HL-60/S4 treated with phorbol 12-myristate 13-acetate at 8.2 ng/mL for 4 days and 3 days (cell line): ENCODE results near the gene MOGAT3.

ENCODE experiments used
- in situ Hi-C: fragments of 300-500 bp; cut with MboI; formaldehyde crosslinking; loops from 2 replicates; pipeline ENCODE4 v1.15.0; 2022; ENCODE audit warnings: low sequenced_read_pairs

The MOGAT3 gene

DNA sequence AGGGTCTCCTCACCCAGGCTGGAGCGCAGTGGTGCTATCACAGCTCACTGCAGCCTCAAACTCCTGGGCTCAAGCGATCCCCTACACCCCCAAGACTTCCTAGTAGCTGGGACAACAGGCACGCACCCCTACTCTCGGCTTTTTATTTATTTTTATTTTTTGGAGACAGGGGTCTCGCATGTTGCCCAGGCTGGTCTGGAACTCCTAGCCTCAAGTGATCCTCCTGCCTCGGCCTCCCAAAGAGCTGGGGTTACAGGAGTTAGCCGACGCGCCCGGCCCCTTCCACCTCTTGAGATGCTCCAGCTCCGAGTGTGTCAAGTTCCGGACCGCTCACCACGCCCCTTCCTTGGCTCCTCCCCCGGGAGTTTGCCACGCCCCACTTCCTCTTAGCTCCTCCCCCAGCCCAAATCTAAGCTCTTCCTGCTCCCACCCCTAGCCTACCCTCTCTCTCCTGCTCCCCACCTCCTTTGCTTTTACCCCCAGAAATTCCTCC is 27.0 kb downstream of the MOGAT3 start:
- in situ Hi-C loops, result no loop called here

DNA sequence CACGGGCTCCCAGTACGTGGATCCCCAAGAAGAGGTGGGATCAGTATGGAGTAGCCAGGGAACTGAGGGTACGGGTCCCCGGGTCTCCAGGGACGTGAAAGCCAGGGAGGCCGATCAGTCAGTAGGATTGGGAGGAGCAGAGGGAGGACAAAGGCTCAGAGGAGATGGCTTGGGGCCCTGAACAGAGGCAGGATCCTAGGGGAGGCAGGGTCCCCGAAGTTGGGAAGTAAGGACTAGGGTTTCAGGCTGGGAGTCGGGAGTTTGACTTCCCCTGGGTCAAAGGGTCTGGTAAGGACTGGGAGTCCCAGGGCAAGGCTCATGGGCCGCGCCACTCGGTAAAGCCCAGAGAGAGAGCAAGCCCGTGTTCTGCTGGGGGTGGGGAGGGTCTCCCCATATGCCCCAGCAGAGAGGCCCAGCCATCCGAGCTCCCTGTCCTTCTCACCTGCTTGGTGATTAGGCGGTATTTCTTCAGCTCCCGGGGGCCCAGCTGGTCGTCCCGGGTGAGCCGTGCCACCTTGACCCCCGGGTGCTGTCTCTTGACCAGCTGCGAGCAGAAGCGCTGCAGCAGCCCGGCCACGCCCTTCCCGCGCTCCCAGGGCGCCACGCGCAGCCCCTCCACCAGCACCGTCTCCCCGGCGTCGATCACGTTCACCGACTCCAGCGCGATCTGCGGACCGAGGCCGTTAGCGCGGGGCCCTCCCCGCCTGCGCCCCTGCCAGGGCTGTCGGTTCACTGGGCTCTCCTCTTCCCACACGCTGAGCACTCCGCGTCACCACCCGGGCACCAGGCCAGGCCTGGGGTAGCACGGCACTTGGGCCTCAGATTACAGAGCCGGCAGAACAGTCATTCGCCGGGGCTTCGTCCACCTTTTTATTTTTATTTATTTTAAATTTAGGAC is 27.7 kb downstream of the MOGAT3 start:
- in situ Hi-C loops, result no loop called here

DNA sequence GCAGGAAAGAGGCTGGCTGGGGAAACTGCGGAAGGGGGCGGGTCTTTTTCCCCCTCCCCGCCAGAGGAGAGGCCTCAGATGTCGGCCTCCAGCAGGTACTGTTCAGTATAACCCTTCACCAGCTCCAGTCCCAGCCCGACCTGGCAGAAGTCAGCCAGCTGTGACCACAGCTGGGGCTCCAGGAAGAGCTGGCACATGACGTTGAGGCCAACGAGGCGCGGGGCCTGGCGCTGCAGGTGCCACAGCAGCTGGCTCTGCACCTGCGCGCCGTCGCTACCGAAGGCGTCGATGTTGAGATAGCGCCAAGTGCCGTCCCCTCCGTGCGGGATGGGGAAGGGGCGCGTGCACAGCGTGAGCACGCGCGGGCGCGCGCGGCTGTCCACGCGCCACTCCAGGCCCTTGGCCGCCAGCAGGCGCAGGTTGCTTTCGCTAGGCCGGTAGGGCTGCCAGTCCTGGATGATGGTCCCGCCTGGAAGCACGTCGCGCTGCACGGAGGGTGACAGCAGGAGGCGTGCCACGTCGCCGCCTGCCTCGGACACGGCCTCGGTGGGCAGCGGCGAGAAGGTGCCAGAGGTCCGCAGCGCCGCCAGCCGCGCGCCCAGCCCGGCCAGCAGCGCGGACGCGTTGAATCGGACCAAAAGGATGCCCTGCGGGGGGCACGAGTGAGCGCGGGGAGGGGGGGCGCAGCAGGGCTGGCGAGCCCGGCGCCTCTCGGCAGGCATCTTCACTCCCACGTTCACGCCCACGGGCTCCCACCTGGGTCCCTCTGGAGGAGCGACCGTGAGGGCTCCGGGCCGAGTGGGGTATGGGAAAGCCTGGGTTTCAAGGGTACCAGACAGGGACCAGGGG is 28.6 kb downstream of the MOGAT3 start:
- in situ Hi-C loops, result no loop called here

GRCh38 chr7:101171442-101171837 is 29.4 kb downstream of the MOGAT3 start:
- in situ Hi-C loops, result no loop called here

- in situ Hi-C loops, result no loop called here
These were observed 30.0 kb downstream of the MOGAT3 start for GRCh38 chr7:101170617-101171441.

DNA sequence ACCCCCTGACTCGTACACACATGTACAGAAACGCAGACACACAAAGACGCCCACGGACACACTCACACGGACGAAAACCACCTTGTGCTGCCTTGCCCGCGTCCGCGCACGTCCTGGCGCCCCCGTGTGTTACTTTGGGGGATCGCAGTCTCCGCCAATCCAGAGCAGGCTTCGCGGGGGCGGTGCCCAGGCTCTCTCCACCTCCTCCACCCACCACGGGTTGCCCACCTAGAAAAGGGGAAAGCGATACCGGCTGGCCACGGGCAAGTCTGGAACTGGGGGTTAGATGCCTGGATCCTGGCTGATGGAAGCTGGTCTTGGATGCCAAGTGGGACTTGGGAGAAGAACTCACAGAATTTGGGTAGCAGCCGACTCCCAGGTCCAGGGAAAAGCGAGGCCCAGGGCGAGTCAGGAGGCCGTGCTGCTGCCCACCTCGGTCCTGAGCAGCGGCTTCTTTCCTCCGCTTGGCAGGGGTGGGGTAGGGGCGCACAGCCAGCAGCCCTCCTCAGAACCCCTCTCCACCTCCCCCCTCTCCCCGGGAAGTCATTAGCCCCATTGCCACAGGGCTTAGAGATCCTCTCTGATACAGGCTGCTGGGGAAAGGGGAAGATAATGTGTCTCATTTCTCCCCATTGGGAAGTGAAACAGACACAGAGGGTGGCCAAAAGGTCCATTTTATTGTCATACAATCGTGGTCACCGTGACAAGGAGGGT is 30.8 kb downstream of the MOGAT3 start:
- in situ Hi-C loops, result no loop called here

DNA sequence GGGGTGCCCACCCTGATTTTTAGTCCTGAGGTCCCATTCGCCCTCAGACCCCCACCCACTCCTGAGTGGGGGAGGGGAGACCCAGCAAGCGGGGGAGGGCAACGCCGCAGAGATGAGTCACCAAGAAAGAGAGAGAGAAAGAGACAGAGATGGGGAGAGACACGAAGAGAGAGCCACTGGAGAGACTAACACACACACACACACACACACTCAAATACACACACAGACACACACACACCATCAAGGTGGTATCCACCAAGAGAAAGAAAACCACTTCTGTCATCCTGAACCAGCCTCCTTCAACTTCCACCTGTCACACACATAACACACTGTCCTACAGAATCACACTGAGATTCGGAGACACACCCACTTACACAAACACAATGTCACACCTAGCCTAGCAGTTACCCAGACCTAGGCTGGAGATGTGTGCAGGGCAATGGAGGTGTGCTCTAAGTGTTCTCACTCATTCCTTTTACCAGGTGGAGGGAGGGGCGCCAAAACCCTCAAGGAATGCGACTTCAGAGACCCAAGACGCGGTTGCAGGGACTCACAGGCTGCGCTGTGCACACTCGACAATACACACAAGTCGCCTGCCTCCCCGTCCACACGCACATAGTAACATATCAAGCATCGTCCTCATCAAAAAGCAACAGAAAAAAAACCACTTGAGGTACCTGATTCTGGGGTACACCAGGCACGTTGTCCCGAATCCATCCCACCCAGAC is 31.6 kb downstream of the MOGAT3 start:
- in situ Hi-C loops, result no loop called here

DNA sequence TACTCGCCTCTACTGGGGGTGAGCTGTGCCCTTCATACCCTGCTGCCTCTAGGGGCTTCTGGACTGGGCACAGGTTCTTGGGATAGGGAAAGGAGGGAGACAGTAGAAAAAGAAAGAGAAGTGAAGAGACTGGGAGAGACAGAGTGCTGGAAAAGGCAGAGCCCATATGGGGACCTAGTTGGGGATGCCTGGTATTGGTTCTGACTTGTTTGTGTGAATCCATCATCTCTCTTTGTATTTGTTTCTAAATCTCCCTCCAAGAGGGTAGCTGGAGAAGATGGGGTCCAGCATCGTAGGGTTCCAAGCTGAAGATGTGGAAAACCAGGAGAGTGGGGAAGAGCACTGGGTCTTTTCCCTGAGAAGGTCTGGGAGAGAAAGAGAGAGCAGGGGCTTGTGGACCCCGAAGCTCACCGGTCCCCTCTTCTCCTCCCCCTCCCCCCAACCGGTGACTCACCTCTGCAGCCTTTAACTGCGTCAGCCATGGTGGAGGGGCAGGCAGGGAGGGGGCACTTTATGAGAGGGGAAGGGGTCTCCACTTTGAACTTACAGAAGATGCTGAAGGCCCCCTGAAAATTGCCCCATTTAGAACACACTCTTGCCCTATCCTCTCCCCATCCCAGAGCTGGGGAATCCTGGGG is 32.3 kb downstream of the MOGAT3 start:
- in situ Hi-C loops, result no loop called here

GRCh38 chr7:101167645-101168411 is 33.0 kb downstream of the MOGAT3 start:
- in situ Hi-C loops, result no loop called here

- in situ Hi-C loops, result no loop called here
These were observed 33.8 kb downstream of the MOGAT3 start for GRCh38 chr7:101166909-101167644.

- in situ Hi-C loops, result no loop called here
These were observed 34.3 kb downstream of the MOGAT3 start for GRCh38 chr7:101166648-101166908.

DNA sequence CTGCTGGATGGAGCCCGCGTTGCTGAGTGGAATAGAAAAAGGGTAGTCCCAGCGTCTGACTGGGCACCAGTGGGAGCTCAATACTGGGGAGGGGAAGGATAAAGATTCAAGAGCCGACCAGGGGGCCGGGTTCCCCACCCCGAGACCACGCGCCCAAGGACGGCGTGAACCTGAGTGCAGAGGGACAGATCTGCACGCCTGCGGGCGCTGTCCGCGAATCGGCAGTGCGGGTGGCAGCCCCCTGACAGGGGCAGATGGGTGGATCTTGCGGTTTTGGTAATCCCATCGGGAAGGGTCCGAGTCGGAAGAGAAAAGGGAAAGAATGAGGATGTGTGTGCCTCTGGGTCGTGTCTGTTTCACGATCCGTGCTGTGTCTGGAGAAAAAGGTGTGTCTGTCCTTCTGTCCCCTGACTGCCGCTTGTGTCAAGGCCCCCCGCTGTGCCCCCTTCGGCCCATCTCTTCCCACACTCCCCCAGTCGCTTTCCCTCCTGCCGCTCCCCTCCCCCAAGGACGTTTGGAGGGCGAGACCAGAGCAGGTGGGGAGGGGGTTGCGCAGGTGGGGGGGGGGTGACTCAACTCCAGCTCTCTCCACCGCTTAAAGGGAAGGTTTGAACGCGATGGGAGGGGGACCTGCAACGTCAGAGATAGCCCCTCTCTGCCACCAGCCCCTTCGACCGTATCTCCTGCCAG is 34.7 kb downstream of the MOGAT3 start:
- in situ Hi-C loops, result no loop called here

GRCh38 chr7:101165075-101165957 is 35.5 kb downstream of the MOGAT3 start, which contains the start of gene VGF:
Gene VGF (minus strand): TSS chr7:101165569. CDS start chr7:101164843, 726 bp downstream.
- in situ Hi-C loops, result no loop called here

DNA sequence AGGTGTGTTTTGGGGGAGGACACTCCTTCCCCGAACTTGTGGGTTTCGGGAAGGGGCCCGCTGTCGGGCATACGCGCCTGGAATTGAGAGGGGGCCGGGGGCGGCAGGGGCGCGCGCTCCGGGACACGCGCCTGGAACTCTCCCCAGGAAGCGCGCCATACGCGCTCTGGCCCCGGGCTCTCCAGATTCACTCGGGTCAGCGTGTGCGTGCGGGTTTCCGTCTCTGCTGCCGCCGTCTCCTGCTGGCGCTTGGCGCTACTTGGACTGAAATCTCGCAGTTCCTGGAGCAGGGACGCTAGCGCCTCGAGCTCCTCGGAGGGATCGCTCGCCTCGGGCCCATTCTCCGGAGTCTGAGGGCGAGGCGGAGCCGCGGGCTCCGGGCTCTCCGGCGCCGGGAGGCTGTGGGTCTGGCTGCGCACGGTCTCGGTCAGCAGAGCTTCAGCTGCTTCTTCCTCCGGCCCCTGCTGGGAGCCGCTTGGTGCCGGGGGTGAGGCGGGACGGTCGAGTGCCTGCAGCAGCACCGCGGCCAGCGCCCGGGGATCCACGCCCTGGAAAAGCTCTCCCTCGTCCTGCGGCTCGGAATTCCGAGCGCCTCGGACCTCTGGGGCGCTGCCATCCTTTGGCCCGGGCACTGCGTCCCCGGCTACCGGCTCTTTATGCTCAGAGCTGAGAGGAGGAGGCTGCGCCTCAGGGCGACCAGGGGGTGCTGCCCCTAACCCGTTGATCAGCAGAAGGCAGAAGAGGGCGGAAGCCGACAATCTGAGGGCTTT is 36.6 kb downstream of the MOGAT3 start:
- in situ Hi-C loops, result no loop called here

GRCh38 chr7:101163279-101164070 is 37.4 kb downstream of the MOGAT3 start:
- in situ Hi-C loops, result no loop called here
